ENCODE results near the gene NCOR2. TPM values are rescaled to one million over a fixed set of nuclear protein-coding genes. Genes with fewer than 3 reads are reported as not detected.
"Not testable (repeated sequence)": the region's sequence is repeated elsewhere in the genome, so short reads cannot be mapped to it uniquely, and the experiment has no call there.

The NCOR2 gene
- total RNA-seq, 1 donor from 2014 or later, result 248 TPM

DNA sequence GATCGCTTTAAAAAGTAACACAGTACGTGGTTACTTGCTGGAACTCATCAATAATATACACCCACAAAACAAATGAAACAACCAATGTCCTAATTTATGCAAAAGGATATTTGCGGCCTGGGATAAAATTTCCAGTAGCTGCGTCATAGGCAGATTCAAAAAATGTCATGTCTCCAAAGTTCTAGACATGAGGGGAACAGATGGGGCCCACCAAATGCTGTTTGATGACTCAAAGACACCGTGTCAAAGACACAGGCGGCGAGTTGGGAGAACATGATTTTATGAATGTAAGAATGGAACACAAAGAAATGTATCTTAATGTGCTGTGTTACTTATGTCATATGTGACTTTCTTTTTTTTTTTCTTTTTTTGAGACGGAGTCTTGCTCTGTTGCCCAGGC, 34.3 kb upstream of the NCOR2 start:
- no peak for DNase-seq (ENCODE audit: low spot score)

DNA sequence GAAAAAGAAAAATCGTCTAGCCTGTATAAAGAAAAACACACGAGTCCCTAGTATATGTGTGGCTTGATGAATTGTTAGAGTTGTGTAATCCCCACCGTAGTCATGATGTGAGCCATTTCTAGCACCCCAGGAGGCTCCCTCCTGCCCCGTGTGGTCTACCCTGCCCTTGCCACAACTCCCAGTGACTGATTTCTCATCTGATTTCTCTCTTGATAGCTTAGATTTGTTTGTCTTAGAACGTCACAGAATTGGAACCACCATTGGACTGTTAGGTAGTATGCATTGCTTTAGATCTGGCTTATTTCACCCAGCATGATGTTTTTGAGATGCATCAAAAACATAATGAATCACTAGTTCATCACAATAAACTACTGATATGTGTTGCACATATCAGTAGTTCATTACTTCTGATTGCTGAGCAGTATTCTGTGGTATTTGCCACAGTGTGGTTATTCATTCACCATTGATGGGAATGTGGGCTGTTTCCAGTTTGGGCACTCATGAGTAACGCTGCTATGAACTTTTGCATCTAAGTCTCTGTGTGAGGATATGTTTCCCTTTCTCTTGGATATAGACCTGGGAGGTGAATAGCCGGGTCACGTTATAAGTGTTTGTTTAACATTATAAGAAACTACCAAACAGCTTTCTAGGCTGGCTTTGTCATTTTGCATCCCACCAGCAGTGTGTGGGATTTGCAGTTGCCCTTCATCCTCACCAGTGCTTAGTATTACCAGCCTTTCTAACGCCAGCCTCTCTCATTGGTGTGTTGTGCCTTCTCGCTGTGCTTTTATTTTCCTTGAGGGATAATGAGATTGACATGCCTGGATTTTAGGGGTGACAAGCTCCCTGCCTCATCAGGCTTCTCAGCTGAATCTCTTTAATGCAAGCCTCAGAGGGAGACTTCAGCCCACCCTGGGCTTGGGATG, 31.9 kb upstream of the NCOR2 start:
- no peak for DNase-seq (ENCODE audit: low spot score)

DNA sequence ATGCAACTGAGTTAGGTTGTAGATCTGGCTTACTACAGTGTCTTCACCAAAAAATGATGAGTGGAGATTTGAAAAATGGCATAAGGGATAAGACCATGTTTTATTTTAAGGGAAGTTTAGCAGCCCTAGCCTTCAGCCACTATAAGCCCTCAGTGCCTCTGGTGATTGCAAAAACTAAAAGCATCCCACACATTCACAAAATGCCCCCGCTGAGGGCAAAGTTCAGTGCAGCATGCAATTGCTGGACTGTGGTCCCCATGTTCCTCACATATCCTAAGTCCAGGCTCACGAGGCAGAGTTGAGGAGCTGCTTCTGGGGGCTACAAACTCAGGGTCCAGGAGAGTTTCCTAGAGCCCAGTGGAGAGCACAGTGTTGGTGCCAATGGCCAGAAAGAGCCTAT, 29.6 kb upstream of the NCOR2 start:
- no peak for DNase-seq (ENCODE audit: low spot score)

DNA sequence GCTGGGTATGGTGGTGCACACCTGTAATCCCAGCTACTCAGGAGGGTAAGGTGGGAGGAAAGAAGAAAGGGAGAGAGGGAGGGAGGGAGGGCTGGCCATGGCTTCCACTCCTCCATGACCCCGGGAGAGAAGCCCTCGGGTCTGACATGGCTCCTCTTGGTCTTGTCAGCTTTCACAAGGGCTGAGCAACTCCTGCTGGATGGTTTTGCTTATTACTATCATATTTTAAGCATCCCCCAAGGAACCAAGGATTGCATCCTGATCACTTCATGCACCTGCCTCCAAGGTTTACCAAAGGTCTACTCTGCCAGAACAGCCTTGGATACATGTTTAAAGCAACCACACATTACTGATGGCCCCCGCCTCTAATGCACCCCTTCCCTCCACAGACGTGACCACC, 28.0 kb upstream of the NCOR2 start:
- DNase-seq (ENCODE audit: low spot score), result no peak

DNA sequence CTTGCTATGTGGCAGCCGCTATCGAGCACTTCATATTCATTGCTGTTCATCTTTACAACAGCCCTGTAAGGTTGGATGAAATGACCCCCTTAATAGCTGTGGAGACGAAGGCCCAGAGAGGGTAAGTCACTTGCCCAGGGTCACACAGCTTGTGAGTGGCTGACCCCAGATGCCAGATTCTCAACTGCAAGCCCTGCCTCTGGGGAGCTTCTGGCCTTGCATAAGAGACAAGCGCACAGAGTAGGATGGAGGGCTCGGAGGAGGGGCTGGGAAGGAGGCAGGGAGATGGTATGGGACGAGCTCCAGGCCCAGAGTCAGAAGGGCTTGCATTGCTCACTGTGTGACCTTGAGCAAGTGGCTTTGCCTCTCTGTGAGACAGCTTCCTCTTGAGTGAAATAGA, 27.4 kb upstream of the NCOR2 start:
- no peak for DNase-seq (ENCODE audit: low spot score)

DNA sequence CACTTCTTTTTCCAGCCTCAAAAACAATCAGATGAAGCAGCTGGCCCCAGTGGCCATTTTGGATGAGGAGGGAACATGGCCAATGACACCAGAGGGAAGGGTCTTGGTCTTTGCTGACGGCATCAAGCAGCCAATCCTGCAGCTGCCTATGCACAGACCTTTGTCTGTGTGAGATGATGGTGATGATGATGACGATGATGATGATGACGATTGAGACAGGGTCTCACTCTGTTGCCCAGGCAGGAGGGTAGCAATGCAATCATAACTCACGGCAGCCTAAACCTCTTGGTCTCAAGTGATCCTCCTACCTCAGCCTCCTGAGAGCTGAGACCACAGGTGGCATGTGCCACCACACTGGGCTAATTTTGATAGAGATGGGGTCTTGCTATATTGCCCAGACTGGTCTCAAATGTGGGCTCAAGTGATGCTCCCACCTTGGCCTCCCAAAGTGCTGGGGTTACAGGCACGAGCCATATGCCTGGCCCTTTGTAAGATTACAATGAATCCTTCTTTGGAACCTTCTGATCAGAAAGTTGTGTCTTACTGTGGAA, 26.5 kb upstream of the NCOR2 start:
- no peak for DNase-seq (ENCODE audit: low spot score)

DNA sequence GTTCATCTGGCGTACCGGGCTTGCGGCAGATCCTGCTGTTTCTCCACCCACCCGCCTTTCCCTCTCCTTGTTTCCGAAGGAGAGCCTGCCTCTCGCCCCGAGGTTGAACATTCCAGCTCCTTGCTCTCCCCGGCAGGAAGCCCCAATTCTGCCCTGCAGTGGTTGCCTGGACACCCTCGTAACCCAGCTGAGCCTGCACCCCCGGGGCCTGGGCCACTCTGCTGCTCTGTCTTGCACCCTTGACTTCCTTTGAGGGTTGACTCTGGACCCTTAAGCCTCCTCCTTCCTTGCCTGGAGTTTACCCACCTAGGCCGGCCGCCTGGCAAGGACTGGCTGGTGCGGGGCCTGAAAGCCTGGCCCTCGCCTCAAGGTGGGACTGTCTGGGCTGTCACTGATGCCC, 25.8 kb upstream of the NCOR2 start:
- DNase-seq (ENCODE audit: low spot score), result no peak

DNA sequence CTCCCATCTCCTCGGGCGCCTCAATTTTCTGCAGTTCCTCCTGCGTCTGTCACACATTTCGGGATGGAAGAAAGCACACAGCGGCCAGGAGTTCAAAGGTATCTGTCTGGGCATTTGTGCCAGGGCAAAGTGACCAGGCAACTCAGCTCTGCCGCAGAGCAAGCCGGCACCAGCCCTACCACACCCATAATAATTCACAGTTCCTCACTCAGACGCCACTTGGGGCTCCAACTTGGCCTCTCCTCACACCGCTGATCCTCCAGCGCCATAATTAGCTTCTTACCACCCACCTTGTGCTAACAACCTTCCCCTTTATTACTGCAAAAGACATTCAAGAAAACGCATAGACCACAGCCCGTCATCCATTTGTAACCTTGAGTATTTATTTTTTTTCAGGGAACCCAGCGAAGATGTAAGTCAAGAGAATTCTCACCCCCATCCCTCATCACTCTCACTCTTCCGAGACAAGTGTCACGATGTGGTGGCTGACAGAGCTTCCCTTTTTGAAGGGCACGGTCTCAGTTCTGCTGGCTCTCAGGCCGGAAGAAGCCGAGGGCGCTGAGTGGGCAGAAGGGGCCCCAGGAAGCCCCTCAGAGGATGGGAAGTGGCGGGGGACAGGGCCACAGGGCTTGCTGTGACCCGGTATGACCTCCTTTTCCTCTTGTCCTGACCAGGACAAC, 25.2 kb upstream of the NCOR2 start:
- no peak for DNase-seq (ENCODE audit: low spot score)

DNA sequence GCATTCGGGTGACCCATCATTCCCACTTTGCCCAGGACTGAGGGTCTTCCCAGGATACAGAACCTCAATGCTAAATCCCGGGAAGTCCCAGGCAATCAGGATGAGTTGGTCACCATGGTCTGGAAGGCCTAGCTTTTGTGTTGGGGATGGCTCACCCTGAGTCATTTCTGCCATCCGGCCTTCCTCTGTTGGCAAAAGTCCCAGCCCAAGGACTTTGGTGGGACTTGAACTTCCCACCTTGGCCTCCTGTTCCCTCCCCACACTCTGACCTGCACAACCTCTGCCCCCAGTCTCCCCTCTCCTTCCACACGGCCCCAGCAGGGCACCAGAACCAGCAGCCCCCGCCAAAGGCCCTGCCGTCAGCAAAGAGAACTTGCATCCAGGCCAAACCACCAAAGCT, 24.6 kb upstream of the NCOR2 start:
- DNase-seq (ENCODE audit: low spot score), result no peak

DNA sequence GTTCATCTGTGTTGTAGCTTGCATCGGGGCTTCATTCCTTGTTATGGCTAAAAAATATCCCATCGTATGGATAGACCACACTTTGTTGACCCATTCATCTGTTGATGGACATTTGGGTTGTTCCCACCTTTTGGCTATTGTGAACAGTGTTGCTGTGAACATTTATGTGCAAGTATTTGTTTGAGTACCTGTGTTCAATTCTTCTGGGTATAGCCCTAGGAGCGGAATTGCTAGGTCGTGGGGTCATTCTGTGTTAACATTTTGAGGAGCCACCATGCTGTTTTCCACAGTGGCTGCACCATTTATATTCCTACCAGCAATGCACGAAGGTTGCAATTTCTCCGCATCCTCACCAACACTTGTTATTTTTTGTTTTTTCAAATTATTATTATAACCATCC, 23.0 kb upstream of the NCOR2 start:
- no peak for DNase-seq (ENCODE audit: low spot score)

DNA sequence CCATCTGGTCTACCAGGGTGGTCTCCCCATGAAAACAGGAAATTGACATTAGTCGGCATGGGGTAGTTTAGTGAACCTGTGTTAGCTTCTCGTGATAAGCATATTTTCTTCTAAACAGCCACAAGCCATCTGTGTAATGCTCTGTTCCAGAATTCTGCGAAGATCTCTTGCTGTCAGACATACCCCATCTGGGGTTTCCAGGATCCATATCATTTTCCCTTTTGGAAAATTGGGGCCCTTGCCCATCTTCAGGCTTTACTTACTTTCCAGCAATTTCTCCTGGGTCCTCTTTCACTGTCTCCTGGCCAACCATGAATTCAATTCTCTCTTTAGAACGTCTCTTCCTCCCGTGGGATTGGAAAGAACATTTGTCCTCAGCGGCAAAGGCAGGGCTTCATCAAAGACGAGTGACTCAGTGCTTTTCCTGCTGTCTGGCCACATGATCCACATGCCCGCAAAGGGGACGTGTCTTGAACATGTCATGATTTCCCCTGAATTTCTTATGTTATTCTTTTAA, 21.4 kb upstream of the NCOR2 start:
- DNase-seq (ENCODE audit: low spot score), result no peak

DNA sequence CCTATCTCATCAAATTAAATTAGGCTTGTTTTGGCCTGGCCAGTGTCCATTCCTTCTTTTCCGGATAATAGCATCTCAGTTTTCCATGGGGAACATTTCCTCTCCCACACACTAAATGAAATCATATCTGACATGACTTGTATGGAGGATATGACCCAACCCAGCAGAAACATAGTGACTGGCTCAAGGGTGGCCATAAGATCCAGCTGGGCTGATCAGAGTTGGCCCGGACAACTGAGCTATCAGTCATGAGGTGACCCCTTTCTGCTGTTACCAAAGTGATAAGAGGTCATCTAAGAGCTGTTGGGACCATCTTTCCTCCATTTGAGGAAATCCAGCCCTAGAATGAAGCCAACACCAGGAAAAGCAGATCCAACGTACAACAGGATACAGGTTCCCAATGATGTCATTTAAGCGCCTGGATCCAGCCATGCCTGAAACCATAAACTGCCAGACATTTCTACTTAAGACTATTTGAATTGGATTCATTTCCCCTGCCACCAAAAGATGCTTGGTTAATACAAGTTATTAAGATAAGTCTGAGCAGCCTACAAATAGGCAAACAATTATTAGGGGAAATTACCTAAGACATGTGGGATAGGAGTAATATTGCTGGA, 20.7 kb upstream of the NCOR2 start:
- no peak for DNase-seq (ENCODE audit: low spot score)

DNA sequence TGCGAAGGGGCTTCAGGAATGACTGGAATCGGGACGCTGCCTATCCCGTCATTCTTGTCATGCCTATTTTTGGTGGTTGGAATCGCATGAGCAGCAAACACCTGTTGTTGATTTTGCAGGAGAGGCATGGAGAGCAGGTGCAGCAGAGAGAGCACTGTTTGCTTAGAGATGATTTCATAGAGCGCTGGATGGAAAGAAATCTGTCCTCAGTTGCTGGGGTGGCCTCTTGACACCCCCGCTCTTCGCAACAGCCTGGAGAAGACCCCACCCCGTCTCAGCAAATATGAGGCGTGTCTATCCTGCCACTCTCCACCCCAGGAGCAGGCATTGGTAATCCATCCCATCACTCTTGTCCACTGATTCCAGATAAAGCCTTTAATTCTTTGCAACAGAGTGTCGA, 19.3 kb upstream of the NCOR2 start:
- no peak for DNase-seq (ENCODE audit: low spot score)

DNA sequence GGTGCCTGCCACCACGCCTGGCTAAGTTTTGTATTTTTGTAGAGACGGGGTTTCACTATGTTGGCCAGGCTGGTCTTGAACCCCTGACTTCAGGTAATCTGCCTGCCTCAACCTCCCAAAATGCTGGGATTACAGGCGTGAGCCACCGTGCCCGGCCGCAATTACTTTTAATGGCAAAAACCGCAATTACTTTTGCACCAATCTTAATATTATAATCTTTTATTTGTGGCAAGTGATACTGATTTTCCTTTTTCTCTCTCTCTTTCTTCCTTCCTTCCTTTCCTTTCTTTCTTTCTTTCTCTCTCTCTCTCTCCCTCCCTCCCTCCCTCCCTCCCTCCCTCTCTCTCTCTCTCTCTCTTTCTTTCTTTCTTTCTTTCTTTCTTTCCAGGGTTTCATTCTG, 17.1 kb upstream of the NCOR2 start:
- not testable (repeated sequence) for DNase-seq (ENCODE audit: low spot score)

DNA sequence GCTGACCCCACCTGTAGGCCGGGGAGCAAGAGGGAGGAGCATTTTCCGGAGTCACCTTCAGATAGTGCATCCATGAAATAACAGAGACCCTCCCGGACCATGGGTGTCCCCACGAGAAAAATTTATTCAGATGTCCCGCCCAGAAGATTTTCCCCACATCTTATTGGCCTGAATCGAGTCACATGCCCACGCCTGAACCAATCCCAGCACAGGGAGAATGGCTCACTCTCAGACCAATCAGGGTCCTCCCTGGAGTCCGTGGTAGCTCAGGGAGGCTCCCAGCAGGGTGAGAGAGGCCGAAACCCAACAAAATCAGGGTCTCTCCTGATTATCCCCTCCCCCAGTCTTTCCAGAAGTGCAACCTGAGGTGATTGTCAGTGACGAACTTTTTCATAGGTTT, 16.4 kb upstream of the NCOR2 start:
- DNase-seq (ENCODE audit: low spot score), result no peak

DNA sequence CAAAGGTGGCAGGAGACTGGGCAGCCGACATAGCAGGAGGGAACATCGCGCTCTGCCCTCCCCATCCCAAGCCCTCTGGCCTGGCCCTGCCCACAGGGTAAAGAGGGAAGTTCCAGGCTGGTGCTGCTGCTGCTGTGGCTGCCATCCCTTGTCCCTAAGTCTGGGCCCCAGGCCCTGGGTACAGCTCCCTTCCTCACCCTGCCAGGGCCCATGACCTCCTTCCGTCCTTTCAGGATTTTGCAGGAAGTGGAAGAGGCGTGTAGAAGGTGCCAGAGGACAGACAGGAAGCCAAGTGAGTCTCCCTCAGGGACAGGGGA, 14.7 kb upstream of the NCOR2 start:
- no peak for DNase-seq (ENCODE audit: low spot score)

DNA sequence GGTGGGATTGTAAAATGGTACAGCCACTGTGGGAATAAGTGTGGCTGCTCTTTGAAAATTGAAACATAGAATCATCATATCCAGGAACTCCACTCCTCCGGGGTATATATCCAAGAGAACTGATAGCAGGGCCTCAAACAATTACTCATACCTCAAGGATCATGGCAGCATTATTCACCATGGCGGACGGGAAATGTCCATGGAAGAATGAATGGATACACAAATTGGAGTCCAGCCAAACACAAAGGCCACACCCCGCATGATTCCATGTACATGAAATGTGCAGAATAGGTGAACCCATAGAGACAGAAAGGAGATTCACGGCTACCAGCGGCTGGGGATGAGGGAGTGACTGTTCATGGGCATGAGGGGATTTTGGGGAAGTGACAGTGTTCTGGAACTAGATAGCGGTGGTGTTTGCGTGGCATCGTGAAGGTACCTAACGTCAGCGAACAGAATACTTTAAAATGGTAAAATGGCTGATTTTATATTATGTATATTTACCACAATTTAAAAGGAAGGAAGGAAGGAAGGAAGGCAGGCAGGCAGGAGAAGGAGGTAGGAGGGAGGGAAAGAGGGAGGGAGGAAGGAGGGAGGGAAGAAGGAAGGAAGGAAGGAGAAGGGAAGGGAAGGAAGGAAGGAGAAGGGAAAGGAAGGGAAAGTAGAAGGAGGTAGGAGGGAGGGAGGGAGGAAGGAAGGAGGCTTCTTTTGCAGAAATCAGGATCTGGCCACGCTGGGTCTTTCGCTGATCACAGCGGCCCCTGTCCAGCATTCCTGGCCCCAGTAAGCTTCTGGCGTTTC, 14.1 kb upstream of the NCOR2 start:
- no peak for DNase-seq (ENCODE audit: low spot score)

DNA sequence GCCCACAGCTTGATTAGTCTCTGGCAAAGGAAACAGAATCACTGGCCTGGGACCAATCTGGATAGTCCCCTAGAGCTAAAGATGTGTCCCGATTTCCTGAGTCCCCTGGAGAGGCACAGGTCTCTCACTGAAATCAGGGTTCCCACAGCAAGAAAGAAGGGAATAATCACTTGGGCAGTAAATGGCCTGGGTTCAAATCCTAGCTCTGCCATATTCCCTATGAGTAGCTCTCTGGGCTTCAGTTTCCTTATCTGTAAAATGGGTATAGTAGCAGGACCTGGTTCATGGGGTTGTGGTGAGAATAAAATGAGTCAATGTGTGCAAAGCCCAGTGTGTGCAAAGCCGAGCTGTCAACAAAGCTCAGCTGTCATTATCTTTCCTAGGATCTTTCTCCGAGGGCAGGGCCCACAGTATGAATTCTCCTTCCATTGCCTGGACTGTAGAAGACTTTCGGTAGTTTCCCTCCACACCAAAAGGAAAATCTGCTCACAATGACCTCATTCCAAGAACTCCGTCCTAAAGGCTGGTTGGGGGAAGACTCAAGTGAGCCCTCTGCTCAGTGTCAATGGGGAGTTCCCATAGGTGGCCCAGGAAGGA, 12.6 kb upstream of the NCOR2 start:
- no peak for DNase-seq (ENCODE audit: low spot score)

DNA sequence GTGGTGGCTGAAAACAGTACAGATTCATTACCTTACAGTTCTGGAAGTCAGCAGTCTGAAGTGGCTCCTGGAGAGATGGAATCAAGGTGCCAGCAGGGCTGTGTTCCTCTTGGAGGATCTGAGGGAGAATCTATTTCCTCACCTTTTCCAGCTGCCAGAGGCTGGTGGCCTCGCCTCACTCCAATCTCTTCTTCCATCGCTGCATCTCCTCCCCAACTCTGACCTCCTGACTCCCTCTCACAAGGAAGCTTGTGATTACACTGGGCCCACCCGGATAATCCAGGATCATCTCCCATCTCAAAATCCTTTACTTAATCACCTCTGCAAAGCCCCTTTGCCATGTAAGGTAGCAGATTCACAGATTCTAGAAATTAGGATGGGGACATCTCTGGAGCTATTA, 11.4 kb upstream of the NCOR2 start:
- no peak for DNase-seq (ENCODE audit: low spot score)

DNA sequence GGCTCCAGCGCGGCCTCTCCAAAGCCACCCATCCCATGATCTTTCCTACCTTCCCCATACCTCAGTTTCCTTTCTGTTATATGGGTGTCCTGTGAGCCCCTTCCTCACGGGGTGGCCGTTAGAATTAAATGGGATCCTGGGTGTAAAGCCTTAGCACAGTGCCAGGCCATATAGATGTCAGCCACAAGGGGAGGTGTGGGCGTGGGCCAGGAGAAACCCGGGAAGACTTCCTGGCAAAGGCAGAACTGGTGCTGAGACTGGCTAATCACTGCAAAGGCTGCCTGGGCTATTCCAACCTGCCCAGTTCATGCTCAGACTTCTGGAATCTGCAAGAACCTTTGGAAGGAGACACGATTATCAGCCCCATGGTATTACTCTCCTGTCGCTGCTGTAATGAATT, 11.0 kb upstream of the NCOR2 start:
- DNase-seq (ENCODE audit: low spot score), result no peak

DNA sequence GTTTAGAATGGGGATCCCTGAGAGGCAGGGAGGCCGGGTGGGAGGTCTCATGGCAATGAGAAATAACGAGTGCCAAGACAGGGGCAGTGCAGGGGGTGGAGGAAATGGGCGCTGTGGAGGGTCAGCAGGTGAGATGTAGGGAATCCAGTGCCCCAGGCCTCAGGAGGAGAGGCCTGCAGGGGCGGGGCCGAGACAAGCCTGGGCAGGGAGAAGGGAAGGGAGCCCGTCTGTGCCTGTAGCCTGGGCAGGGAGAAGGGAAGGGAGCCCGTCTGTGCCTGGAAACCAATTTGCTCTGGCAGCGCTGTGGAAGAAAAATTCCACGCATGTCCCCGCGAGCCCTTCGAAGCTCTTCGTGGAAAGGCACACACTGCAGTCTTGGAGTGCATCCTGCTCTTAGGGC, 10.6 kb upstream of the NCOR2 start:
- no peak for DNase-seq (ENCODE audit: low spot score)

All from mesenteric fat pad (tissue), 1 donor.